Measurements from ENCODE around the gene NUDT19.

Gene NUDT19

DNA sequence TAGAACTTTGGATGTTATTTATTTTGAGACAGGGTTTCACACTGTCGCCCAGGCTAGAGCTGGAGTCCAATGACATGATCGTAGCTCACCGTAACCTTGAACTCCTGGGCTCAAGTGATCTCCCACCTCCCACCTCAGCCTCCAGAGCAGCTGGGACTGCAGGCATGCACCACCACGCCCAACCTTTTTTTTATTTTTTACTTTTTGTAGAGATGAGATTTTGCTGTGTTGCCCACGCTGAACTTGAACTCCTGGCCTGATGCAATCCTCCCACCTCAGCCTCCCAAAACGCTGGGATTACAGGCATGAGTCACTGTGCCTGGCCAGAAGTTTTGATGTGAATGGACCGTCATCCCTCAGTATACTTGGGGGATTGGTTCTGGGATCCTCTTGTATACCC is 30.3 kb upstream of the NUDT19 start:
- no peaks in the 10 kb centered on the region for H3K9me3 Mint-ChIP-seq
- TF ChIP-seq, protein P1, sequence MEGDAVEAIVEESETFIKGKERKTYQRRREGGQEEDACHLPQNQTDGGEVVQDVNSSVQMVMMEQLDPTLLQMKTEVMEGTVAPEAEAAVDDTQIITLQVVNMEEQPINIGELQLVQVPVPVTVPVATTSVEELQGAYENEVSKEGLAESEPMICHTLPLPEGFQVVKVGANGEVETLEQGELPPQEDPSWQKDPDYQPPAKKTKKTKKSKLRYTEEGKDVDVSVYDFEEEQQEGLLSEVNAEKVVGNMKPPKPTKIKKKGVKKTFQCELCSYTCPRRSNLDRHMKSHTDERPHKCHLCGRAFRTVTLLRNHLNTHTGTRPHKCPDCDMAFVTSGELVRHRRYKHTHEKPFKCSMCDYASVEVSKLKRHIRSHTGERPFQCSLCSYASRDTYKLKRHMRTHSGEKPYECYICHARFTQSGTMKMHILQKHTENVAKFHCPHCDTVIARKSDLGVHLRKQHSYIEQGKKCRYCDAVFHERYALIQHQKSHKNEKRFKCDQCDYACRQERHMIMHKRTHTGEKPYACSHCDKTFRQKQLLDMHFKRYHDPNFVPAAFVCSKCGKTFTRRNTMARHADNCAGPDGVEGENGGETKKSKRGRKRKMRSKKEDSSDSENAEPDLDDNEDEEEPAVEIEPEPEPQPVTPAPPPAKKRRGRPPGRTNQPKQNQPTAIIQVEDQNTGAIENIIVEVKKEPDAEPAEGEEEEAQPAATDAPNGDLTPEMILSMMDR (IDR thresholded peaks at IDR 0.05; ENCODE audit: unreplicated experiment in 3 of 3), result no peak

DNA sequence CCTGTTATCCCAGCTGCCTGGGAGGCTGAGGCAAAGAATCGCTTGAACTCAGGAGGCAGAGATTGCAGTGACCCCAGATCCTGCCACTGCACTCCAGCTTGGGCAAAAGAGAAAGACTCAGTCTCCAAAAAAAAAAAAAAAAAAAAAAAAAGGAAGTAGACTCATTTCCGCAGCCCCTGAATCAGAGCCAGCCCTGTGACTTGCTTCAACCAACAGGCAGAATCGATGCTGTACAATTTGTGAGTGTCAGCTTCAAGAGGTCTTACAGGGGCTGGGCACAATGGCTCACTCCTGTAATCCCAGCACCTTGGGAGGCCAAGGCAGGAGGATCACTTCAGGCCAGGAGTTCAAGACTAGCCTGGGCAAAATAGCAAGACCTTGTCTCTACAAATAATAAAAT is 29.4 kb upstream of the NUDT19 start:
- H3K9me3 Mint-ChIP-seq, result no peaks in the 10 kb centered on the region
- H3K27ac Mint-ChIP-seq, result no peak overlapping the region
- no peaks in the 10 kb centered on the region for H3K27me3 Mint-ChIP-seq (ENCODE audit: low read depth)
- H3K4me3 Mint-ChIP-seq, result no peak overlapping the region
- H3K36me3 Mint-ChIP-seq (ENCODE audit: low read depth), result peaks cover 6% of the 10 kb centered on the region
- H3K4me1 Mint-ChIP-seq, result peaks cover 4% of the 10 kb centered on the region
- TF ChIP-seq, protein P1 (IDR thresholded peaks at IDR 0.05; ENCODE audit: unreplicated experiment in 3 of 3), result no peak

More for the DNA sequence above, 30.3 kb upstream of the NUDT19 start:
- H3K36me3 Mint-ChIP-seq (ENCODE audit: low read depth), result peaks cover 6% of the 10 kb centered on the region
- no peak overlapping the region for H3K27ac Mint-ChIP-seq
- no peak overlapping the region for H3K4me3 Mint-ChIP-seq
- peaks cover 4% of the 10 kb centered on the region for H3K4me1 Mint-ChIP-seq
- H3K27me3 Mint-ChIP-seq (ENCODE audit: low read depth), result no peaks in the 10 kb centered on the region

GRCh38 chr19:32666084-32666483 is 25.5 kb upstream of the NUDT19 start:
- Mint-ChIP-seq H3K4me1 (peaks cover 10% of the 10 kb centered on the region), H3K27me3 (ENCODE audit: low read depth) (peaks cover 3% of the 10 kb centered on the region), H3K9me3 (no peaks in the 10 kb centered on the region), H3K36me3 (ENCODE audit: low read depth) (peaks cover 6% of the 10 kb centered on the region), H3K27ac (no peak overlapping the region), H3K4me3 (no peak overlapping the region)
- TF ChIP-seq, protein P1 (IDR thresholded peaks at IDR 0.05; ENCODE audit: unreplicated experiment in 3 of 3), result no peak

GRCh38 chr19:32669310-32669709 is 22.3 kb upstream of the NUDT19 start:
- peak overlapping the region in 2 of 3 experiments; percentile 32 to 71 for H3K4me3 Mint-ChIP-seq
- TF ChIP-seq, protein P1 (IDR thresholded peaks at IDR 0.05; ENCODE audit: unreplicated experiment in 3 of 3), result no peak
- H3K36me3 Mint-ChIP-seq (ENCODE audit: low read depth), result peaks cover 6% of the 10 kb centered on the region

GRCh38 chr19:32671883-32672593 is 19.6 kb upstream of the NUDT19 start:
- peaks cover 21% of the 10 kb centered on the region for H3K27me3 Mint-ChIP-seq (ENCODE audit: low read depth)
- TF ChIP-seq, protein P1 (IDR thresholded peaks at IDR 0.05; ENCODE audit: unreplicated experiment in 3 of 3), result no peak

More at GRCh38 chr19:32669310-32669709, 22.3 kb upstream of the NUDT19 start:
- Mint-ChIP-seq H3K27me3 (ENCODE audit: low read depth) (peaks cover 3% of the 10 kb centered on the region), H3K4me1 (peaks cover 28% of the 10 kb centered on the region), H3K9me3 (no peaks in the 10 kb centered on the region), H3K27ac (no peak overlapping the region)

DNA sequence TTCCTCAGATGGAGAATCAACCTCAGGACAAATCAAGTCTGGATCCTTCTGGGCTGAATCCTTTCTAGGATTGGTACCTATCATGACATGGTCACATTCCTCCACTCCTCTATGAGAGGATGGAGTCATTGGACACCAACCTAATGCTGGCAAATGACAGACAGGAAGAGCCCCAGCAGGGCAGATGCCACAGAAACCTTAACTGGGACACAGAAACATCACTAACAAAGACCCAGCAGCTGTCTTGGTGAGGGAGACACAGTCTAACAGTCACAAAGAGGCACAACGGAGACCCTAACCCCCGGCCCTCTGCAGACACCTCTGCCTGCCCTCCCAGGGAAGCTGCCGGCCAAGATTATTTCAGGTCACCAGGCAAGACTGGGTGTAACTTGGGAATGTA is 18.8 kb upstream of the NUDT19 start:
- Mint-ChIP-seq H3K4me1 (peaks cover 33% of the 10 kb centered on the region), H3K27ac (no peak overlapping the region), H3K36me3 (ENCODE audit: low read depth) (no peaks in the 10 kb centered on the region), H3K4me3 (peak overlapping the region; percentile 96 to 97 (median 97)), H3K9me3 (no peaks in the 10 kb centered on the region), H3K27me3 (ENCODE audit: low read depth) (peaks cover 29% of the 10 kb centered on the region)
- TF ChIP-seq, protein P1 (IDR thresholded peaks at IDR 0.05; ENCODE audit: unreplicated experiment in 3 of 3), result no peak

More at GRCh38 chr19:32671883-32672593, 19.6 kb upstream of the NUDT19 start:
- Mint-ChIP-seq H3K4me3 (peak overlapping the region; percentile 96 to 97 (median 97)), H3K36me3 (ENCODE audit: low read depth) (no peaks in the 10 kb centered on the region), H3K9me3 (no peaks in the 10 kb centered on the region), H3K27ac (no peak overlapping the region), H3K4me1 (peaks cover 25% of the 10 kb centered on the region)
